ENCODE results near the gene DCP1B.

The DCP1B gene

DNA sequence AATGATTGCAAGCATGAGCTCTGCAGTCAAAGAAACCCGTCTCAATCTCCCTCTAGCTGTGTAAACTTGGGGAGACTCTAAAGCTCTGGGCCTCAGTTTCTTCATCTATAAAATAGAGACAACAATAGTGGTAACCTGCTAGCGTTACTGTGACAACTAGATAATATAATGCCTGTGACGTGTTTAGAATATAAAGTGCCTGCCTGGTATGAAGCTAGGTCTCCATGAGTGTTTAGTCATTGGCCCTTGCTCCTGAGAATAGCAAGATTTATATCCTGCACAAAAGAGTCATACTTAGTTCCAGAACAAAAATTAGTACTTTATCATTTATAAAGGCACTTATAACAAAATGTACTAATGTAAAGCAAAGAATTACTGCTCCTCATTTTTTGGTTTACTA lies 8.8 kb upstream of the DCP1B start:
- no peak for TF ChIP-seq FOXP2 (optimal IDR thresholded peaks at IDR 0.05; ENCODE audit: borderline replicate concordance, extremely low read depth, extremely low read length, insufficient read depth)
- TF ChIP-seq TAF1 (IDR thresholded peaks at IDR 0.05; ENCODE audit: borderline replicate concordance, insufficient read depth, low read length), result no peak
- TF ChIP-seq, protein P1, sequence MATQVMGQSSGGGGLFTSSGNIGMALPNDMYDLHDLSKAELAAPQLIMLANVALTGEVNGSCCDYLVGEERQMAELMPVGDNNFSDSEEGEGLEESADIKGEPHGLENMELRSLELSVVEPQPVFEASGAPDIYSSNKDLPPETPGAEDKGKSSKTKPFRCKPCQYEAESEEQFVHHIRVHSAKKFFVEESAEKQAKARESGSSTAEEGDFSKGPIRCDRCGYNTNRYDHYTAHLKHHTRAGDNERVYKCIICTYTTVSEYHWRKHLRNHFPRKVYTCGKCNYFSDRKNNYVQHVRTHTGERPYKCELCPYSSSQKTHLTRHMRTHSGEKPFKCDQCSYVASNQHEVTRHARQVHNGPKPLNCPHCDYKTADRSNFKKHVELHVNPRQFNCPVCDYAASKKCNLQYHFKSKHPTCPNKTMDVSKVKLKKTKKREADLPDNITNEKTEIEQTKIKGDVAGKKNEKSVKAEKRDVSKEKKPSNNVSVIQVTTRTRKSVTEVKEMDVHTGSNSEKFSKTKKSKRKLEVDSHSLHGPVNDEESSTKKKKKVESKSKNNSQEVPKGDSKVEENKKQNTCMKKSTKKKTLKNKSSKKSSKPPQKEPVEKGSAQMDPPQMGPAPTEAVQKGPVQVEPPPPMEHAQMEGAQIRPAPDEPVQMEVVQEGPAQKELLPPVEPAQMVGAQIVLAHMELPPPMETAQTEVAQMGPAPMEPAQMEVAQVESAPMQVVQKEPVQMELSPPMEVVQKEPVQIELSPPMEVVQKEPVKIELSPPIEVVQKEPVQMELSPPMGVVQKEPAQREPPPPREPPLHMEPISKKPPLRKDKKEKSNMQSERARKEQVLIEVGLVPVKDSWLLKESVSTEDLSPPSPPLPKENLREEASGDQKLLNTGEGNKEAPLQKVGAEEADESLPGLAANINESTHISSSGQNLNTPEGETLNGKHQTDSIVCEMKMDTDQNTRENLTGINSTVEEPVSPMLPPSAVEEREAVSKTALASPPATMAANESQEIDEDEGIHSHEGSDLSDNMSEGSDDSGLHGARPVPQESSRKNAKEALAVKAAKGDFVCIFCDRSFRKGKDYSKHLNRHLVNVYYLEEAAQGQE (IDR thresholded peaks at IDR 0.05; ENCODE audit: insufficient read depth in 1 of 2, low read depth in 2 of 2, low read length in 2 of 2), result no peak
- no peak for TF ChIP-seq POLR2AphosphoS5 (IDR thresholded peaks at IDR 0.05; ENCODE audit: low read depth, low read length)
- TF ChIP-seq SIN3A (IDR thresholded peaks at IDR 0.05; ENCODE audit: borderline replicate concordance, insufficient read depth, low read length), result no peak

DNA sequence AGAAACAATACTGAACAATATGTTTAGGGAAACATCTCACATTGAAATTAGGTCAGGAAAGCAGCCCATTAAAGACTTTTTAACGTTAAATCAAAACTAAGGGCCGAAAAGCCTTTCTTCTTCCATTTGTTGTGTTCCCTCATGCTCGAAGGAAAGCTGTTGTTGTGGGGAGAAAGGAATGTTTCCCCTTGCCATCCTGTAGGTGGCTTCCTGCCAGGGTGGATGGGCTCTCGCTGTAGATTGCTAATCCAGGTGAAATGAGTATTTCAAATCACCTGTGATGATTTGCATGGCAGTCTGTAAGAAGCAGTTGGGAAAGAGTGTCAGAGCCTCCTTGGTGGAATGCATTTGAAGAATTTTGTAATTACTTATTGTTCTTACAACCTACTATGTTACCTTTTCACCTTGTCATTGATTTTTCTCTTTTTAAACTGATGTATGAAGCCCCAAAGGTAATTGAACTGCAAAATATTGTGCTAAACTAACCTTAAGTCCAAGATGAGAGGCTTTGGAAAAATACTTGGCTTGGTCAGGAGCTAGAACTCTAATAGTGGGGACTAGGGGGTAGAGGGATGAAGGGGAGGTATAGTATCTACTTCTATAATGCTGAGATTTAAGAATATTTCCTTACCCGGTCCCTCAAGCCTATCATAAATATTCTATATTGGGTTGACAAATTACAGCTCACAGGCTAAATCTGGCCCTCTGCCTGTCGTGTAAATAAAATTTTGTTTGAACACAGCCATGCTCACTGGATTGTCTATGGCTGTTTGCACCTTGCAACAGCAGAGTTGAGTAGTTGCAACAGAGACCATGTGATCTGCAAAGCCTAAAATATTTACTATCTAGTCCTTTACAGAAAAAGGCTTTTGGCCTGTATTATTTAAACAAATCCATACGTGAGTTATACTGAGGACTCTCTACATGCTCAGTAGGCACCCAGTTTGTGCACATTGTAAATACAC lies 7.7 kb upstream of the DCP1B start:
- TF ChIP-seq FOXP2 (optimal IDR thresholded peaks at IDR 0.05; ENCODE audit: borderline replicate concordance, extremely low read depth, extremely low read length, insufficient read depth), result no peak
- TF ChIP-seq TAF1 (IDR thresholded peaks at IDR 0.05; ENCODE audit: borderline replicate concordance, insufficient read depth, low read length), result no peak

DNA sequence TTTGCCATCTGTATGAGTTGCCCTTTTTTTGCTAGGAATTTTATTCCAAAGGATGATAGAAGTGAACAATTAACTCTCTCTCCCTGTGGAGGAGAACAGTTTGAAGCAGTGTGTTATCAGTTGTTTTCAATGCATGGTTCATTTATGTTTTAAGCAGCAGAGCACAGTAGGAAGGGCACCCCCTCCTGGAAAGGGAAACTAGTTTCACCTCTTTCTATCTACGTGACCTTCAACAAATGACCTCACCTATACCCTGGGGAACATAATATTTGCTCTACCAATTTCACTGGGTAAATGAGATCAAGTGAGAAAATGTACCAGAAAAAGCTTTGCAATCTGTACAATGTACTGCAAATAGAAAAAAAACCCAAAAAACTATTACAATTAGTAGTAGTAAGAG lies 5.4 kb upstream of the DCP1B start:
- TF ChIP-seq POLR2AphosphoS5 (IDR thresholded peaks at IDR 0.05; ENCODE audit: low read depth, low read length) (no peak), SIN3A (IDR thresholded peaks at IDR 0.05; ENCODE audit: borderline replicate concordance, insufficient read depth, low read length) (no peak), FOXP2 (optimal IDR thresholded peaks at IDR 0.05; ENCODE audit: borderline replicate concordance, extremely low read depth, extremely low read length, insufficient read depth) (no peak), TAF1 (IDR thresholded peaks at IDR 0.05; ENCODE audit: borderline replicate concordance, insufficient read depth, low read length) (no peak)
- TF ChIP-seq, protein P1 (IDR thresholded peaks at IDR 0.05; ENCODE audit: insufficient read depth in 1 of 2, low read depth in 2 of 2, low read length in 2 of 2), result no peak

DNA sequence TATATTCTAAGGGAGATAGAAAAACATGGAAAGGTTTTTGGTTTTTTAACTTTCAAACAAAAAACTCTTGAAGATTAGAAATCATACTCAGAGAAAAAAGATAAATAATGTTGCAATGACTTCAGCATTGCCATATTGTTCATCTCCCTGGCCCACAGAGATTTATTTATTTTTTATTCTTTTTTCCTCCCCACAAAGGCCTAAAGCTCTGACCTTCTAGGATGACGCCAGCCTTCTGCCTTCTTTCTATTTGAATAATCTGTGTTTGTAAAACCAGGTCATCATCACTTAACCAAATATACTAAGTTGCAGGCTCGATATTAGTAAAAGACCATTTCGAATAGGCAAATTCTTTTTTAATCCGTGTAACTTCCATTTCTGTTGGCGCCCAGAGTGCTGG lies 4.4 kb upstream of the DCP1B start:
- no peak for TF ChIP-seq SIN3A (IDR thresholded peaks at IDR 0.05; ENCODE audit: borderline replicate concordance, insufficient read depth, low read length)
- TF ChIP-seq FOXP2 (optimal IDR thresholded peaks at IDR 0.05; ENCODE audit: borderline replicate concordance, extremely low read depth, extremely low read length, insufficient read depth), result no peak
- no peak for TF ChIP-seq TAF1 (IDR thresholded peaks at IDR 0.05; ENCODE audit: borderline replicate concordance, insufficient read depth, low read length)
- TF ChIP-seq, protein P1 (IDR thresholded peaks at IDR 0.05; ENCODE audit: insufficient read depth in 1 of 2, low read depth in 2 of 2, low read length in 2 of 2), result no peak
- TF ChIP-seq POLR2AphosphoS5 (IDR thresholded peaks at IDR 0.05; ENCODE audit: low read depth, low read length), result no peak

DNA sequence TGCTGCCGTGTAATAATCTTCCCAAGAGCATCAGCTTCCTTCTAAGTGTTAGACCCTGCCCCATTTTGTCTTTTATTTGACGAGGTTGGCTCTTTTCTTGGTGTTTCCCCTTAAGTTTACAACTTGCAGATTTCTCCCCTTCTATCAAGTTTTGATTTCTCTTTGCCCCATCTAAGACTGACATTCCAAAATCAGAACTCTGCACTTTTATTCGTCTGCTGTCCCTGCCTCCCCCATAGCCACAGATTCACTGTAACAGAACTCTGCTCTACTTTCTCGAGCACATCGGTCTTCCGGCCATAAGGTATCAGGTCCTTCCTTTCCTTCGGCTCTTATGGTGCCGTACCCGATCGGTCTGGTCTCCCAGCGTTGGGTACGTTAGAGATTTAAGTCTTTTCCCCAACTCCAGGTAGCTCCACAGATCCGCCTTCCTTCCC lies 563 bp downstream of the DCP1B start:
- no peak for TF ChIP-seq TAF1 (IDR thresholded peaks at IDR 0.05; ENCODE audit: borderline replicate concordance, insufficient read depth, low read length)
- TF ChIP-seq POLR2AphosphoS5 (IDR thresholded peaks at IDR 0.05; ENCODE audit: low read depth, low read length), result no peak
- TF ChIP-seq, protein P1 (IDR thresholded peaks at IDR 0.05; ENCODE audit: insufficient read depth in 1 of 2, low read depth in 2 of 2, low read length in 2 of 2), result no peak
- TF ChIP-seq FOXP2 (optimal IDR thresholded peaks at IDR 0.05; ENCODE audit: borderline replicate concordance, extremely low read depth, extremely low read length, insufficient read depth), result no peak

Data from PFSK-1 (cell line).